Keratinocyte (primary cell): Measurements from ENCODE around the gene TPO. TPM values are rescaled to one million over a fixed set of nuclear protein-coding genes. Genes with fewer than 3 reads are reported as not detected.

Experiments
- DNase-seq: peaks from one replicate; pipeline ENCODE4 v3.0.0-alpha.2; 2011; ENCODE audit warnings: low read depth, missing footprints, low spot score
- FAIRE-seq: peaks from 2 replicates; lab custom pipeline; 2011; peaks lifted over from hg19 to GRCh38; lab: Jason Lieb, UNC
- H2AFZ ChIP-seq: 2 replicates; pipeline ENCODE4 v1.6.0; 2012; ENCODE audit warnings: low read length, control low read depth, inconsistent platforms; ENCODE audit not compliant: control insufficient read depth
- H3K27ac ChIP-seq: 2 replicates; pipeline ENCODE4 v1.5.1; 2011; ENCODE audit warnings: low read length; ENCODE audit not compliant: control insufficient read depth, insufficient read depth
- H3K27me3 ChIP-seq: 3 replicates; pipeline ENCODE4 v1.6.0; 2011; ENCODE audit warnings: low read length; ENCODE audit not compliant: control insufficient read depth, insufficient read depth; ENCODE audit errors: extremely low read depth
- H3K36me3 ChIP-seq, 2 experiments: 2 replicates in 1 of 2; 3 replicates in 1 of 2; pipeline ENCODE4 v1.5.1; 2011; ENCODE audit warnings: low read length in 2 of 2, mild to moderate bottlenecking in 1 of 2; ENCODE audit not compliant: control insufficient read depth in 2 of 2, insufficient read depth in 2 of 2; ENCODE audit errors: extremely low read depth in 1 of 2
- H3K4me1 ChIP-seq: 3 replicates; pipeline ENCODE4 v1.5.1; 2011; ENCODE audit warnings: low read length; ENCODE audit not compliant: control insufficient read depth, insufficient read depth; ENCODE audit errors: extremely low read depth
- H3K4me2 ChIP-seq: 3 replicates; pipeline ENCODE4 v1.6.0; 2011; ENCODE audit warnings: low read depth, low read length; ENCODE audit not compliant: control insufficient read depth, insufficient read depth; ENCODE audit errors: extremely low read depth
- H3K4me3 ChIP-seq, 3 experiments: fragments of 200-600 bp in 1 of 3; sonication (generic) in 1 of 3; 2 replicates in 2 of 3; 3 replicates in 1 of 3; pipeline ENCODE4 v1.5.1; 2011 to 2016; ENCODE audit warnings: low read length in 3 of 3, mild to moderate bottlenecking in 3 of 3, control low read depth in 2 of 3, inconsistent platforms in 1 of 3, low read depth in 1 of 3, mixed read lengths in 1 of 3, mixed run types in 1 of 3, moderate library complexity in 1 of 3; ENCODE audit not compliant: control insufficient read depth in 2 of 3, insufficient read depth in 2 of 3; ENCODE audit errors: extremely low read depth in 1 of 3
- H3K79me2 ChIP-seq: 2 replicates; pipeline ENCODE4 v1.6.0; 2012; ENCODE audit warnings: low read length; ENCODE audit not compliant: control insufficient read depth, insufficient read depth
- H3K9ac ChIP-seq: 3 replicates; pipeline ENCODE4 v1.6.0; 2011; ENCODE audit warnings: low read length; ENCODE audit not compliant: control insufficient read depth, insufficient read depth; ENCODE audit errors: extremely low read depth
- H3K9me1 ChIP-seq: 3 replicates; pipeline ENCODE4 v1.6.0; 2011; ENCODE audit warnings: low read length; ENCODE audit not compliant: control insufficient read depth, insufficient read depth; ENCODE audit errors: extremely low read depth
- H3K9me3 ChIP-seq: 2 replicates; pipeline ENCODE4 v1.5.1; 2012; ENCODE audit warnings: low read depth, low read length; ENCODE audit not compliant: control insufficient read depth
- H4K20me1 ChIP-seq: 3 replicates; pipeline ENCODE4 v1.6.0; 2011; ENCODE audit warnings: low read length; ENCODE audit not compliant: control insufficient read depth, insufficient read depth; ENCODE audit errors: extremely low read depth
- EZH2 ChIP-seq: IDR thresholded peaks from one replicate; pipeline ENCODE4 v1.6.1; 2012; ENCODE audit warnings: inconsistent platforms, mild to moderate bottlenecking, low read length, moderate library complexity
- dilution Hi-C: fragments of 300-500 bp; cut with MboI; formaldehyde crosslinking; loops from one replicate; pipeline ENCODE4 v1.7.0; 2020; ENCODE audit warnings: low sequenced_read_pairs; ENCODE audit not compliant: extremely low pct_ligation_motif_present
- polyA plus RNA-seq, 5 experiments: library from polyadenylated mRNA; depleted of rRNA in 3 of 5; stranded (reverse) in 3 of 5; stranded (forward) in 1 of 5; unstranded in 1 of 5; fragments of >200 nt; gene quantifications; 1 replicate in 1 of 5; 2 replicates in 3 of 5; 3 replicates in 1 of 5; pipeline versions ENCODE4 v1.2.1 to v1.2.3, GENCODE V29; 2011 to 2012; ENCODE audit warnings: missing spikeins in 2 of 5, low read depth in 1 of 5, low replicate concordance in 1 of 5
- TF ChIP-seq, protein P1 (sequence below), 3 experiments: IDR thresholded peaks in 1 of 3; conservative IDR thresholded peaks in 1 of 3; optimal IDR thresholded peaks in 1 of 3; 2 replicates in 2 of 3; 3 replicates in 1 of 3; pipeline versions ENCODE3 to v1.5.1; 2011; ENCODE audit warnings: low read length in 3 of 3, mild to moderate bottlenecking in 3 of 3, moderate library complexity in 2 of 3, control low read depth in 1 of 3, inconsistent platforms in 1 of 3; ENCODE audit not compliant: insufficient read depth in 2 of 3; ENCODE audit errors: extremely low read depth in 1 of 3

The TPO gene
- polyA plus RNA-seq, 1 donor (not counting 4 experiments of a cell fraction or from before 2014, with no cell fraction given): 0.07 TPM

DNA sequence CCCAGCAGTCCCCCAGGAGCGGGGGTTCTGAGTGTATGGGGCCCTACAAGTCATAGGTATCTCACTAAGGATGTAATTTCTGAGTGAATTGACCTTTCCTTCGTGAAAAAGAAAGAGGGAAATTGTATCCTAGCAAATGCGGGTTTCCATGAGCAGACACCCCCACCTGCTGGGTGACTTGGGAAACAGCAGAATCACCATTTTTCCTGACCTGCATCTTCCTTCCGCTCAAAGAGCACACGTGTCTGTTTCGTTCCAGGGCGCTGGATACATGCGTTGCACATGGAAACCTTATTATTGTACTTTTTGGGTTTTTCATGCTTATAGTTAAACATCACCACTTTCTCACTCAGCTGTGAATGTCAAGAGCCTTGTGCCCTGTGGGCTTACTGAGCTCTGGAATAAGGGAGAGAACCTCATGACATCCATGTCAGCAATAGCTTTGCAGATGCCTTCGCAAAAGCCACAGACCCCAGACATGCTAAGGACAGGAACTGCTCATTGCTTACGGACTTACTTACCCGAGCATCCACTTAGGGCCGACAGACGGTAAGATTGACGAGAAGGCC is 132.8 kb downstream of the TPO start:
- DNase-seq: peak; percentile 11
- dilution Hi-C loops: no loop called here
- TF ChIP-seq, protein P1, sequence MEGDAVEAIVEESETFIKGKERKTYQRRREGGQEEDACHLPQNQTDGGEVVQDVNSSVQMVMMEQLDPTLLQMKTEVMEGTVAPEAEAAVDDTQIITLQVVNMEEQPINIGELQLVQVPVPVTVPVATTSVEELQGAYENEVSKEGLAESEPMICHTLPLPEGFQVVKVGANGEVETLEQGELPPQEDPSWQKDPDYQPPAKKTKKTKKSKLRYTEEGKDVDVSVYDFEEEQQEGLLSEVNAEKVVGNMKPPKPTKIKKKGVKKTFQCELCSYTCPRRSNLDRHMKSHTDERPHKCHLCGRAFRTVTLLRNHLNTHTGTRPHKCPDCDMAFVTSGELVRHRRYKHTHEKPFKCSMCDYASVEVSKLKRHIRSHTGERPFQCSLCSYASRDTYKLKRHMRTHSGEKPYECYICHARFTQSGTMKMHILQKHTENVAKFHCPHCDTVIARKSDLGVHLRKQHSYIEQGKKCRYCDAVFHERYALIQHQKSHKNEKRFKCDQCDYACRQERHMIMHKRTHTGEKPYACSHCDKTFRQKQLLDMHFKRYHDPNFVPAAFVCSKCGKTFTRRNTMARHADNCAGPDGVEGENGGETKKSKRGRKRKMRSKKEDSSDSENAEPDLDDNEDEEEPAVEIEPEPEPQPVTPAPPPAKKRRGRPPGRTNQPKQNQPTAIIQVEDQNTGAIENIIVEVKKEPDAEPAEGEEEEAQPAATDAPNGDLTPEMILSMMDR (optimal IDR thresholded peaks at IDR 0.05 in 1 of 3, IDR thresholded peaks at IDR 0.05 in 1 of 3, conservative IDR thresholded peaks at IDR 0.05 in 1 of 3; ENCODE audit: extremely low read depth in 1 of 3, insufficient read depth in 2 of 3, low read length in 3 of 3): peak; percentile 81 to 93 (median 92)
- no peak for TF ChIP-seq EZH2
- H3K4me2 ChIP-seq: no peak overlapping the region
- H3K9ac ChIP-seq: no peak overlapping the region
- H3K79me2 ChIP-seq: no peaks in the 10 kb centered on the region
- H4K20me1 ChIP-seq: no peaks in the 10 kb centered on the region
- no peak overlapping the region for H2AFZ ChIP-seq
- H3K27ac ChIP-seq: no peak overlapping the region
- no peaks in the 10 kb centered on the region for H3K36me3 ChIP-seq
- H3K9me1 ChIP-seq: no peaks in the 10 kb centered on the region
- H3K9me3 ChIP-seq: no peaks in the 10 kb centered on the region
- H3K27me3 ChIP-seq: peaks cover under 1% of the 10 kb centered on the region
- H3K4me1 ChIP-seq: no peaks in the 10 kb centered on the region
- FAIRE-seq: peak; percentile 89
- H3K4me3 ChIP-seq: no peak overlapping the region

GRCh38 chr2:1546901-1547300 is 133.6 kb downstream of the TPO start:
- no peaks in the 10 kb centered on the region for H3K36me3 ChIP-seq
- H3K27ac ChIP-seq: no peak overlapping the region
- peaks cover 3% of the 10 kb centered on the region for H3K27me3 ChIP-seq
- TF ChIP-seq, protein P1 (optimal IDR thresholded peaks at IDR 0.05 in 1 of 3, IDR thresholded peaks at IDR 0.05 in 1 of 3, conservative IDR thresholded peaks at IDR 0.05 in 1 of 3; ENCODE audit: extremely low read depth in 1 of 3, insufficient read depth in 2 of 3, low read length in 3 of 3): peak in 2 of 3 experiments; percentile 17 to 43
- no peak for TF ChIP-seq EZH2
- no peak overlapping the region for H3K9ac ChIP-seq
- H3K4me1 ChIP-seq: no peaks in the 10 kb centered on the region
- no peak overlapping the region for H2AFZ ChIP-seq
- H4K20me1 ChIP-seq: no peaks in the 10 kb centered on the region
- H3K4me2 ChIP-seq: no peak overlapping the region
- no peak overlapping the region for H3K4me3 ChIP-seq
- H3K9me1 ChIP-seq: no peaks in the 10 kb centered on the region
- dilution Hi-C loops: no loop called here
- no peaks in the 10 kb centered on the region for H3K9me3 ChIP-seq
- H3K79me2 ChIP-seq: no peaks in the 10 kb centered on the region
- DNase-seq (no peak), FAIRE-seq (no peak)
